SU-DHL-6 (cell line): ENCODE data around the gene ZNF70.

Source experiments
- H2AFZ ChIP-seq: fragments of 200-600 bp; sonication (generic); 2 replicates; pipeline ENCODE4 v1.6.1; 2014; ENCODE audit warnings: low read depth, mild to moderate bottlenecking, moderate library complexity, mixed read lengths, antibody characterized with exemption, low read length; ENCODE audit not compliant: severe bottlenecking
- H3F3A ChIP-seq: fragments of 200-600 bp; shearing (Covaris generic); 2 replicates; pipeline ENCODE4 v1.6.0; 2016; ENCODE audit warnings: antibody characterized with exemption, mild to moderate bottlenecking; ENCODE audit not compliant: insufficient read depth
- H3K27ac ChIP-seq: fragments of 200-600 bp; sonication (generic); 2 replicates; pipeline ENCODE4 v1.5.1; 2016; ENCODE audit warnings: low read depth, mild to moderate bottlenecking, low read length, moderate library complexity, mixed read lengths
- H3K27me3 ChIP-seq: fragments of 200-600 bp; sonication (generic), shearing (Covaris generic); 2 replicates; pipeline ENCODE4 v1.6.0; 2014; ENCODE audit warnings: mild to moderate bottlenecking, low read length
- H3K36me3 ChIP-seq: fragments of 200-600 bp; sonication (generic); 2 replicates; pipeline ENCODE4 v1.6.1; 2014; ENCODE audit warnings: mild to moderate bottlenecking, low read length, mixed read lengths
- H3K4me2 ChIP-seq: fragments of 300-600, 200-600 bp; shearing (Covaris generic), sonication (generic); 2 replicates; pipeline ENCODE4 v1.6.0; 2014; ENCODE audit warnings: low read length, low read depth, mild to moderate bottlenecking; ENCODE audit not compliant: poor library complexity, severe bottlenecking
- H3K4me3 ChIP-seq: fragments of 200-600 bp; sonication (generic); 2 replicates; pipeline ENCODE4 v1.5.1; 2014; ENCODE audit warnings: antibody characterized with exemption, low read length, mild to moderate bottlenecking, mixed read lengths; ENCODE audit not compliant: insufficient read depth, poor library complexity, severe bottlenecking
- H3K79me2 ChIP-seq: fragments of 200-600 bp; sonication (generic); 2 replicates; pipeline ENCODE4 v1.6.1; 2014; ENCODE audit warnings: mild to moderate bottlenecking, low read length, moderate library complexity; ENCODE audit not compliant: insufficient read depth
- H3K9ac ChIP-seq: fragments of 200-600 bp; sonication (generic); 2 replicates; pipeline ENCODE4 v1.7.0; 2014; ENCODE audit warnings: mild to moderate bottlenecking, low read length
- H3K9me2 ChIP-seq: fragments of 200-600 bp; sonication (generic); replicated peaks from 2 replicates; pipeline ENCODE4 v1.6.1; 2014; ENCODE audit warnings: low read length; ENCODE audit not compliant: insufficient read depth
- H3K9me3 ChIP-seq: fragments of 200-600 bp; sonication (generic); 2 replicates; pipeline ENCODE4 v1.6.1; 2014; ENCODE audit warnings: low read length, mixed read lengths; ENCODE audit not compliant: insufficient read depth
- H4K20me1 ChIP-seq: fragments of 200-600 bp; sonication (generic); 2 replicates; pipeline ENCODE4 v1.6.1; 2014; ENCODE audit warnings: low read depth, mild to moderate bottlenecking, antibody characterized with exemption, low read length, moderate library complexity, mixed read lengths
- EZH2phosphoT487 ChIP-seq: fragments of 200-600 bp; sonication (generic), shearing (Covaris generic); conservative IDR thresholded peaks from 2 replicates; pipeline ENCODE4 v1.6.1; 2018; ENCODE audit warnings: mild to moderate bottlenecking, antibody characterized with exemption, low read length, moderate library complexity, mixed read lengths
- TF ChIP-seq, protein P1 (sequence below): fragments of 200-600 bp; sonication (generic); IDR thresholded peaks from one replicate; pipeline ENCODE4 v1.5.1; 2017; ENCODE audit warnings: antibody characterized with exemption, mild to moderate bottlenecking, low read length, moderate library complexity; ENCODE audit not compliant: insufficient read depth, poor library complexity, severe bottlenecking

The ZNF70 gene

DNA sequence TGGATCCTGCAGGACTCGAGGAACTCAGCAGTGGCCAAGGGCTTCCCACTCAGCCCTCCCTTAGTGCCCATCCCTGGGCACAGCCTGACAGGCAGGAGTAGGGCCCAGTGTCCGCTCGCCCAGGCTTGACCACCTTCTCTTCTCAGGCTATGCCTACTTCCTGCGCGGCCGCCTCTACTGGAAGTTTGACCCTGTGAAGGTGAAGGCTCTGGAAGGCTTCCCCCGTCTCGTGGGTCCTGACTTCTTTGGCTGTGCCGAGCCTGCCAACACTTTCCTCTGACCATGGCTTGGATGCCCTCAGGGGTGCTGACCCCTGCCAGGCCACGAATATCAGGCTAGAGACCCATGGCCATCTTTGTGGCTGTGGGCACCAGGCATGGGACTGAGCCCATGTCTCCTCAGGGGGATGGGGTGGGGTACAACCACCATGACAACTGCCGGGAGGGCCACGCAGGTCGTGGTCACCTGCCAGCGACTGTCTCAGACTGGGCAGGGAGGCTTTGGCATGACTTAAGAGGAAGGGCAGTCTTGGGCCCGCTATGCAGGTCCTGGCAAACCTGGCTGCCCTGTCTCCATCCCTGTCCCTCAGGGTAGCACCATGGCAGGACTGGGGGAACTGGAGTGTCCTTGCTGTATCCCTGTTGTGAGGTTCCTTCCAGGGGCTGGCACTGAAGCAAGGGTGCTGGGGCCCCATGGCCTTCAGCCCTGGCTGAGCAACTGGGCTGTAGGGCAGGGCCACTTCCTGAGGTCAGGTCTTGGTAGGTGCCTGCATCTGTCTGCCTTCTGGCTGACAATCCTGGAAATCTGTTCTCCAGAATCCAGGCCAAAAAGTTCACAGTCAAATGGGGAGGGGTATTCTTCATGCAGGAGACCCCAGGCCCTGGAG, 32.6 kb upstream of the ZNF70 start:
- Histone ChIP-seq H3K4me2 (no peak overlapping the region), H2AFZ (no peak overlapping the region), H3K4me3 (no peak overlapping the region), H3K79me2 (peaks cover 13% of the 10 kb centered on the region), H3K9me3 (no peaks in the 10 kb centered on the region), H3F3A (no peaks in the 10 kb centered on the region; the same call in 1 of the 2 replicates), H4K20me1 (peaks cover 3% of the 10 kb centered on the region; the same call in 1 of the 2 replicates), H3K27ac (no peak overlapping the region), H3K9ac (no peak overlapping the region), H3K9me2 (no peaks in the 10 kb centered on the region), H3K36me3 (no peaks in the 10 kb centered on the region), H3K27me3 (no peaks in the 10 kb centered on the region)
- no peak for TF ChIP-seq EZH2phosphoT487
- TF ChIP-seq, protein P1, sequence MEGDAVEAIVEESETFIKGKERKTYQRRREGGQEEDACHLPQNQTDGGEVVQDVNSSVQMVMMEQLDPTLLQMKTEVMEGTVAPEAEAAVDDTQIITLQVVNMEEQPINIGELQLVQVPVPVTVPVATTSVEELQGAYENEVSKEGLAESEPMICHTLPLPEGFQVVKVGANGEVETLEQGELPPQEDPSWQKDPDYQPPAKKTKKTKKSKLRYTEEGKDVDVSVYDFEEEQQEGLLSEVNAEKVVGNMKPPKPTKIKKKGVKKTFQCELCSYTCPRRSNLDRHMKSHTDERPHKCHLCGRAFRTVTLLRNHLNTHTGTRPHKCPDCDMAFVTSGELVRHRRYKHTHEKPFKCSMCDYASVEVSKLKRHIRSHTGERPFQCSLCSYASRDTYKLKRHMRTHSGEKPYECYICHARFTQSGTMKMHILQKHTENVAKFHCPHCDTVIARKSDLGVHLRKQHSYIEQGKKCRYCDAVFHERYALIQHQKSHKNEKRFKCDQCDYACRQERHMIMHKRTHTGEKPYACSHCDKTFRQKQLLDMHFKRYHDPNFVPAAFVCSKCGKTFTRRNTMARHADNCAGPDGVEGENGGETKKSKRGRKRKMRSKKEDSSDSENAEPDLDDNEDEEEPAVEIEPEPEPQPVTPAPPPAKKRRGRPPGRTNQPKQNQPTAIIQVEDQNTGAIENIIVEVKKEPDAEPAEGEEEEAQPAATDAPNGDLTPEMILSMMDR: no peak

DNA sequence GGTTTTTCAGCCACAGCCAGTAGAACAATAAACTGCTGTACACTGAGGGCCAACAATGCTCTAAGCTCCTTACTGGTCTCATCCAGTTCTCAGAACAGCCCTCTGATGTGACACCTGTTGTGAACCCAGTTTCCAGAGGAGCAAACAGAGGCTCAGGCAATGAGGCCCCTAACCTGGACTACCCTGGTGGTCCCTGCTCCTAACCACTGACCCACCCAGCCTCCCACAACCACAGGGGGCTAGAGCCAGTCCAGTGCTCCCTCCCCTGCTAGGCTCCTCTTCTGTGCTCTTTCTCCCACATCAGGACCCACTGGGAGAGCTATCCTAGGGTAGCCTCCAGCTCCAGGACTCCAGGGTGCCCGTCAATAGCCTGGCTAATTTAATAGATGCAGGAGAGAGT, 31.8 kb upstream of the ZNF70 start:
- no peak overlapping the region for H3K9ac ChIP-seq
- no peaks in the 10 kb centered on the region for H3K36me3 ChIP-seq
- TF ChIP-seq, protein P1: no peak
- TF ChIP-seq EZH2phosphoT487: no peak

DNA sequence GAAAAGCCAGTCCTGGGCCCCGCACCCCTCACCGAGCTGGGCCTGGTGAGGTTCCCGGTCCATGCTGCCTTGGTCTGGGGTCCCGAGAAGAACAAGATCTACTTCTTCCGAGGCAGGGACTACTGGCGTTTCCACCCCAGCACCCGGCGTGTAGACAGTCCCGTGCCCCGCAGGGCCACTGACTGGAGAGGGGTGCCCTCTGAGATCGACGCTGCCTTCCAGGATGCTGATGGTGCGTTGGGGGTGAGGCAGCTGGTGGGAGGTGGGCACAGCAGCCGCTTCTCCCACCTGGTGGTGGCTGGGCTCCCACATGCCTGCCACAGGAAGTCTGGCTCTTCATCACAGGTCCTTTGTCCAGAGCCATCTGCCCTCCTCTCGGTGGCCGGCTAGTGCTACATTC, 31.3 kb upstream of the ZNF70 start:
- Histone ChIP-seq H3K4me3 (no peak overlapping the region), H4K20me1 (no peaks in the 10 kb centered on the region), H3K4me2 (no peak overlapping the region), H3K79me2 (peaks cover under 1% of the 10 kb centered on the region; the same call in 1 of the 2 replicates), H3K36me3 (no peaks in the 10 kb centered on the region), H3K9me2 (no peaks in the 10 kb centered on the region), H2AFZ (no peak overlapping the region), H3K9me3 (no peaks in the 10 kb centered on the region), H3K9ac (no peak overlapping the region), H3K27ac (no peak overlapping the region), H3K27me3 (no peaks in the 10 kb centered on the region), H3F3A (no peaks in the 10 kb centered on the region; the same call in 1 of the 2 replicates)
- TF ChIP-seq, protein P1: no peak
- TF ChIP-seq EZH2phosphoT487: no peak

More for the DNA sequence above, 31.8 kb upstream of the ZNF70 start:
- no peaks in the 10 kb centered on the region; the same call in 1 of the 2 replicates for H3F3A ChIP-seq
- no peak overlapping the region for H3K4me3 ChIP-seq
- H3K9me2 ChIP-seq: no peaks in the 10 kb centered on the region
- H3K27me3 ChIP-seq: no peaks in the 10 kb centered on the region
- no peaks in the 10 kb centered on the region for H4K20me1 ChIP-seq
- H3K9me3 ChIP-seq: no peaks in the 10 kb centered on the region
- peaks cover 5% of the 10 kb centered on the region for H3K79me2 ChIP-seq
- no peak overlapping the region for H2AFZ ChIP-seq
- H3K4me2 ChIP-seq: no peak overlapping the region
- H3K27ac ChIP-seq: no peak overlapping the region
